HL-60 (cell line): ENCODE measurements around the gene CD207.

Experiments
- CTCF ChIP-seq: IDR thresholded peaks from one replicate; pipeline ENCODE4 v1.5.1; 2011; ENCODE audit warnings: low read length, control low read depth, inconsistent platforms; ENCODE audit not compliant: insufficient read depth
- GABPA ChIP-seq: IDR thresholded peaks from 2 replicates; pipeline ENCODE4 v1.6.1; 2012; ENCODE audit warnings: low read depth
- POLR2AphosphoS5 ChIP-seq: IDR thresholded peaks from 2 replicates; pipeline ENCODE4 v1.6.1; 2012; ENCODE audit warnings: low read depth

- TF ChIP-seq CTCF (no peak), GABPA (no peak), POLR2AphosphoS5 (no peak)
Measured at GRCh38 chr2:70831861-70832260, 3.8 kb downstream of the CD207 start.
